HEK293 (cell line): Measurements from ENCODE around the gene RMDN3.
A peak's percentile ranks its signal among the peaks of the same experiment; 100 is the strongest.

Source experiments
- CTCF ChIA-PET: fragments of 350-600 bp; formaldehyde crosslinking; extraction: SDS; loops from one replicate; lab custom pipeline; 2021; ENCODE audit warnings: antibody characterized with exemption; lab: Yijun Ruan, JAX
- POLR2A ChIA-PET: fragments of 300-600 bp; formaldehyde crosslinking; extraction: SDS; loops from one replicate; lab custom pipeline; 2020; ENCODE audit warnings: antibody characterized with exemption, inconsistent platforms; lab: Yijun Ruan, JAX
- H3K27ac ChIP-seq: fragments of 200-500 bp; sonication (Bioruptor generic); 2 replicates; pipeline ENCODE4 v1.5.1; 2014; ENCODE audit warnings: low read depth, low read length, control low read depth, inconsistent platforms; ENCODE audit errors: extremely low read depth
- H3K36me3 ChIP-seq, 2 experiments: fragments of 200-500 bp in 1 of 2; sonication (Bioruptor generic) in 1 of 2; 1 replicate in 1 of 2; 2 replicates in 1 of 2; pipeline ENCODE4 v1.5.1; 2014 to 2017; ENCODE audit warnings: inconsistent platforms in 2 of 2, low read length in 2 of 2; ENCODE audit not compliant: control insufficient read depth in 2 of 2, insufficient read depth in 1 of 2
- H3K4me1 ChIP-seq: fragments of 200-500 bp; sonication (Bioruptor generic); 2 replicates; pipeline ENCODE4 v1.5.1; 2014; ENCODE audit warnings: mild to moderate bottlenecking, low read length, inconsistent platforms; ENCODE audit not compliant: control insufficient read depth, insufficient read depth
- H3K4me3 ChIP-seq: 2 replicates; pipeline ENCODE4 v1.5.1; 2011; ENCODE audit warnings: low read depth, mild to moderate bottlenecking, control low read depth, low read length, moderate library complexity
- H3K9me3 ChIP-seq: fragments of 200-500 bp; sonication (Bioruptor generic); 2 replicates; pipeline ENCODE4 v1.5.1; 2014; ENCODE audit warnings: low read depth, low read length, inconsistent platforms; ENCODE audit not compliant: control insufficient read depth, insufficient read depth
- BCL11A ChIP-seq: fragments of 450-650 bp; formaldehyde crosslinking; IDR thresholded peaks from 2 replicates; pipeline ENCODE4 v1.5.1; 2016; ENCODE audit warnings: low read depth, missing biosample characterization, missing genetic modification characterization
- BCL11B ChIP-seq: fragments of 450-650 bp; formaldehyde crosslinking; IDR thresholded peaks from 2 replicates; pipeline ENCODE4 v1.5.1; 2016; ENCODE audit warnings: low read depth, missing biosample characterization, missing genetic modification characterization
- CTCF ChIP-seq: fragments of 450-650 bp; formaldehyde crosslinking; IDR thresholded peaks from 2 replicates; pipeline ENCODE4 v1.5.1; 2016; ENCODE audit warnings: missing biosample characterization, missing genetic modification characterization
- MZF1 ChIP-seq: fragments of 450-650 bp; formaldehyde crosslinking; IDR thresholded peaks from 2 replicates; pipeline ENCODE4 v1.5.1; 2017; ENCODE audit warnings: missing biosample characterization, missing genetic modification characterization, borderline replicate concordance
- OSR2 ChIP-seq: fragments of 450-650 bp; formaldehyde crosslinking; IDR thresholded peaks from 2 replicates; pipeline ENCODE4 v1.5.1; 2016; ENCODE audit warnings: missing biosample characterization, missing genetic modification characterization
- PBX3 ChIP-seq: sonication (generic); formaldehyde crosslinking; IDR thresholded peaks from 2 replicates; pipeline ENCODE4 v1.8.1; 2022; ENCODE audit warnings: mild to moderate bottlenecking, moderate library complexity, missing genetic modification reagents
- PRDM1 ChIP-seq: fragments of 450-650 bp; formaldehyde crosslinking; IDR thresholded peaks from 2 replicates; pipeline ENCODE4; 2016; ENCODE audit warnings: missing biosample characterization, missing genetic modification characterization
- SCRT2 ChIP-seq: fragments of 450-650 bp; formaldehyde crosslinking; IDR thresholded peaks from 2 replicates; pipeline ENCODE4 v1.5.1; 2016; ENCODE audit warnings: missing biosample characterization, missing genetic modification characterization
- ZBTB48 ChIP-seq: fragments of 450-650 bp; formaldehyde crosslinking; IDR thresholded peaks from 2 replicates; pipeline ENCODE4 v1.5.1; 2016; ENCODE audit warnings: missing biosample characterization, missing genetic modification characterization
- ZBTB6 ChIP-seq: fragments of 450-650 bp; formaldehyde crosslinking; IDR thresholded peaks from 2 replicates; pipeline ENCODE4 v1.5.1; 2017; ENCODE audit warnings: missing biosample characterization, missing genetic modification characterization
- ZNF140 ChIP-seq: fragments of 450-650 bp; formaldehyde crosslinking; IDR thresholded peaks from 2 replicates; pipeline ENCODE4 v1.5.1; 2016; ENCODE audit warnings: missing biosample characterization, missing genetic modification characterization
- ZNF18 ChIP-seq: fragments of 450-650 bp; formaldehyde crosslinking; IDR thresholded peaks from 2 replicates; pipeline ENCODE4 v1.5.1; 2016; ENCODE audit warnings: missing biosample characterization, missing genetic modification characterization
- ZNF335 ChIP-seq: fragments of 450-650 bp; formaldehyde crosslinking; conservative IDR thresholded peaks from 2 replicates; pipeline ENCODE4 v1.5.1; 2016; ENCODE audit warnings: missing biosample characterization, missing genetic modification characterization
- ZNF521 ChIP-seq: fragments of 450-650 bp; formaldehyde crosslinking; IDR thresholded peaks from 2 replicates; pipeline ENCODE4 v1.5.1; 2017; ENCODE audit warnings: missing biosample characterization, mild to moderate bottlenecking, missing genetic modification characterization
- ZNF549 ChIP-seq: fragments of 450-650 bp; IDR thresholded peaks from 2 replicates; pipeline ENCODE4 v1.5.1; 2018; ENCODE audit warnings: missing biosample characterization, missing genetic modification characterization, mild to moderate bottlenecking, inconsistent platforms, moderate library complexity
- ZNF629 ChIP-seq: fragments of 450-650 bp; formaldehyde crosslinking; IDR thresholded peaks from 2 replicates; pipeline ENCODE4 v1.5.1; 2017; ENCODE audit warnings: missing biosample characterization, missing genetic modification characterization
- ZNF785 ChIP-seq: fragments of 450-650 bp; formaldehyde crosslinking; IDR thresholded peaks from 2 replicates; pipeline ENCODE4 v1.5.1; 2016; ENCODE audit warnings: missing biosample characterization, missing genetic modification characterization
- ZSCAN5A ChIP-seq: fragments of 450-650 bp; formaldehyde crosslinking; IDR thresholded peaks from 2 replicates; pipeline ENCODE4 v1.5.1; 2016; ENCODE audit warnings: missing biosample characterization, missing genetic modification characterization

Gene RMDN3

GRCh38 chr15:40697916-40698315 lies 57.1 kb downstream of the RMDN3 start:
- no peaks in the 10 kb centered on the region for H3K4me1 ChIP-seq
- CTCF ChIA-PET, result interaction anchor here (0.6 to 1.3 kb wide), 4 partner anchors 152 to 309 kb away, joined by 3 to 5 read pairs (median 4); no protein-coding TSS in a partner anchor
- no peak overlapping the region for H3K4me3 ChIP-seq
- H3K9me3 ChIP-seq, result no peaks in the 10 kb centered on the region
- POLR2A ChIA-PET, result interaction anchor here (0.6 kb wide), 1 partner anchor 41 kb away, joined by 3 read pairs; no protein-coding TSS in a partner anchor
- H3K27ac ChIP-seq, result no peak overlapping the region
- peaks cover 14 to 37% of the 10 kb centered on the region in 2 experiments for H3K36me3 ChIP-seq
- no peak for TF ChIP-seq MZF1 (tag by site-specific recombination)
- no peak for TF ChIP-seq ZNF18 (tag by site-specific recombination)
- TF ChIP-seq ZNF785, result no peak
- no peak for TF ChIP-seq ZNF549 (tag by site-specific recombination)
- TF ChIP-seq ZNF629 (tag by site-specific recombination), result no peak
- no peak for TF ChIP-seq ZNF140 (tag by site-specific recombination)

- Histone ChIP-seq H3K4me1 (no peaks in the 10 kb centered on the region), H3K9me3 (no peaks in the 10 kb centered on the region), H3K27ac (no peak overlapping the region), H3K36me3 (peaks cover 12 to 31% of the 10 kb centered on the region in 2 experiments), H3K4me3 (peak overlapping the region; percentile 63)
- ChIA-PET POLR2A (interaction anchor here (1.2 kb wide), 1 partner anchor 67 kb away, joined by 3 read pairs; no protein-coding TSS in a partner anchor), CTCF (no interaction called here)
- no peak for TF ChIP-seq ZNF521
- TF ChIP-seq ZBTB6 (tag by site-specific recombination), result peak; percentile 60; the same call in 1 of the 2 replicates
These were observed 58.8 kb downstream of the RMDN3 start for GRCh38 chr15:40696228-40696627.

- 0 out of 2 replicates have a peak, but pooled peaks have one; percentile 4 for TF ChIP-seq BCL11A (tag by site-specific recombination)
- no peak for TF ChIP-seq OSR2 (tag by site-specific recombination)
- 0 out of 2 replicates have a peak, but pooled peaks have one; percentile 15 for TF ChIP-seq ZBTB48 (tag by site-specific recombination)
- TF ChIP-seq BCL11B (tag by site-specific recombination), result no peak
- Histone ChIP-seq H3K27ac (peak overlapping the region; percentile 90), H3K4me3 (peak overlapping the region; percentile 63), H3K36me3 (peaks cover 9 to 24% of the 10 kb centered on the region in 2 experiments), H3K9me3 (no peaks in the 10 kb centered on the region), H3K4me1 (no peaks in the 10 kb centered on the region)
- ChIA-PET POLR2A (interaction anchor here (0.6 to 1.8 kb wide), 14 partner anchors 13 to 637 kb away, joined by 3 to 9 read pairs (median 4); partner anchors contain the start of genes CCDC32, DNAJC17, NUSAP1 and OIP5), CTCF (interaction anchor here (0.8 kb wide), 1 partner anchor 198 kb away, joined by 3 read pairs; the partner anchor contains the start of gene VPS18)
These were observed 59.6 kb downstream of the RMDN3 start for GRCh38 chr15:40695469-40695890.

GRCh38 chr15:40694688-40695468 lies 60.2 kb downstream of the RMDN3 start, which contains the start of gene RAD51:
Gene RAD51 (plus strand): TSS chr15:40695174. CDS start chr15:40698759, 3,585 bp downstream.
- H3K4me1 ChIP-seq, result no peaks in the 10 kb centered on the region
- POLR2A ChIA-PET, result interaction anchor here (0.6 to 1.8 kb wide), 19 partner anchors 14 to 638 kb away, joined by 3 to 9 read pairs (median 3); partner anchors contain the start of genes CCDC32, DNAJC17, NUSAP1 and OIP5
- H3K9me3 ChIP-seq, result no peaks in the 10 kb centered on the region
- peaks cover 9 to 18% of the 10 kb centered on the region in 2 experiments for H3K36me3 ChIP-seq
- H3K27ac ChIP-seq, result peak within 1 kb of the TSS; percentile 90
- CTCF ChIA-PET, result interaction anchor here (0.8 to 1.7 kb wide), 2 partner anchors 17 to 199 kb away, joined by 3 to 16 read pairs; partner anchors contain the start of gene VPS18
- peak within 1 kb of the TSS; percentile 63 for H3K4me3 ChIP-seq
- TF ChIP-seq SCRT2 (tag by site-specific recombination) (no peak), CTCF (tag by site-specific recombination) (peak; percentile 28; the same call in 1 of the 2 replicates), PBX3 (CRISPR knock-in tag) (0 out of 2 replicates have a peak, but pooled peaks have one; percentile 19), ZNF335 (peak; percentile 76), ZSCAN5A (0 out of 2 replicates have a peak, but pooled peaks have one; percentile 82), PRDM1 (tag by site-specific recombination) (no peak)
